Measurements from ENCODE around the gene TRAF2.

- no peak for TF ChIP-seq CTCF (IDR thresholded peaks at IDR 0.05)
- no peak for TF ChIP-seq ZFX (IDR thresholded peaks at IDR 0.05; ENCODE audit: borderline replicate concordance)
These were observed 42.3 kb downstream of the TRAF2 start for GRCh38 chr9:136928591-136928990.
